Esophagus squamous epithelium (tissue), 5 donors: ENCODE data around the gene FAM24A. TPM values are rescaled to one million over a fixed set of nuclear protein-coding genes. Genes with fewer than 3 reads are reported as not detected.

Experiments used
- DNase-seq: peaks from one replicate; lab custom pipeline; 2025; lab: John Stamatoyannopoulos, UW
- H3K27ac ChIP-seq, 4 donors: fragments of 200-600 bp; sonication (generic); one replicate each; pipeline ENCODE4 v1.5.1; 2016 to 2019; ENCODE audit warnings: mild to moderate bottlenecking in 1 of 4
- H3K27me3 ChIP-seq, 4 donors: fragments of 200-600 bp; sonication (generic); 1 replicate in 3 of 4; 2 replicates in 1 of 4; pipeline versions ENCODE4 v1.5.1 to v1.6.0; 2017 to 2021; ENCODE audit warnings: antibody characterized with exemption in 1 of 4
- H3K36me3 ChIP-seq, 3 donors: fragments of 200-600 bp; sonication (generic); one replicate each; pipeline ENCODE4 v1.5.1; 2016 to 2019
- H3K4me1 ChIP-seq, 3 donors: fragments of 200-600 bp; sonication (generic); one replicate each; pipeline ENCODE4 v1.5.1; 2017 to 2019
- H3K4me3 ChIP-seq, 4 donors: fragments of 200-600 bp; sonication (generic); 1 replicate in 3 of 4; 2 replicates in 1 of 4; pipeline ENCODE4 v1.5.1; 2016 to 2019; ENCODE audit warnings: mild to moderate bottlenecking in 2 of 4, moderate library complexity in 1 of 4
- H3K9me3 ChIP-seq, 3 donors: fragments of 200-600 bp; sonication (generic); one replicate each; pipeline ENCODE4 v1.5.1; 2016 to 2019
- POLR2A ChIP-seq, 4 donors: fragments of 450-650 bp; IDR thresholded peaks; one replicate each; pipeline ENCODE4 v1.6.1; 2017; ENCODE audit warnings: antibody characterized with exemption in 4 of 4, mild to moderate bottlenecking in 4 of 4, moderate library complexity in 3 of 4
- WGBS, 2 donors: methylation state at CpG; one replicate each; pipeline ENCODE4 v1.1.5; 2018; 5-methylcytosine and 5-hydroxymethylcytosine counted together
- intact Hi-C: fragments of 100-400 bp; cut with DNase I; formaldehyde crosslinking; loops from one replicate; pipeline ENCODE4 v1.15.0; 2022
- total RNA-seq, 4 donors: library from RNA; depleted of rRNA; stranded (reverse); fragments of >200 nt; gene quantifications; one replicate each; pipeline ENCODE4 v1.1.0, GENCODE V29; 2016
- TF ChIP-seq, protein P1 (sequence below), 6 experiments: fragments of 450-650 bp in 4 of 6; fragments of 200-600 bp in 2 of 6; sonication (generic) in 2 of 6; IDR thresholded peaks; one replicate each; pipeline ENCODE4 v1.5.1; 2016 to 2019; ENCODE audit warnings: antibody characterized with exemption in 6 of 6, mild to moderate bottlenecking in 4 of 6, moderate library complexity in 4 of 6
- donor health status: DM: yes; HTN: yes; CAD: no.

FAM24A gene
- total RNA-seq, 4 donors from 2014 or later = not detected

DNA sequence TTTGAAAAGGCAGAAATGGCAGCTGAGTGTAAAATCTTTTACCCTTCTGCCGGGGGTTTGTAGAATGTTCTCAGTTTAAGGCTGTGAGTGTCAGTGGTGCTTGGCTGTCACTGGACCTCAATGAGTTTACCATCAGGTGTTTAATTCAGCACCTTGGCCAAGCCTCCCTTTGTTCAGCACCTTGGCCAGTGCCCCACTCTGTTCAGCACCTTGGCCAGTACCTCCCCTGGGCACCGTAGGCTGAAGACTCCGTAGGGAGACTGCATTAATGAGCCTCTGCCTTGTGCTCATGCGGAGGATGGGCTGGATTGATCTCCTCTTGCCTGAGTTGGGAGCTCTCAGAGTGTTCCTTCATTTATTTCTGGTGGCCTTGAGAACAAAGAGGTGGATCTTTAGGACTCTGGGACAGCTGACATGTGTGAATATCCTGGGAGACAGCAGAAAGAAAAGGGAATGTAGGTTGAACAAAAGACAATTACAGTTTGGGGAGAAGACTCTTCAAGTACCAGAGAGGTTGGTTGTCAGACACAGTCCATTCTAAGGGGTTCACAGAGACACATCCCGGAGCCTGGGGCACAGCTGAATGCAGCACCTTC is 1.6 kb downstream of the FAM24A start:
- Histone ChIP-seq H3K27me3 (no peaks in the 10 kb centered on the region), H3K9me3 (no peaks in the 10 kb centered on the region), H3K27ac (no peak overlapping the region), H3K36me3 (no peaks in the 10 kb centered on the region), H3K4me1 (no peaks in the 10 kb centered on the region), H3K4me3 (no peak overlapping the region)
- intact Hi-C loops = no loop called here
- TF ChIP-seq, protein P1, sequence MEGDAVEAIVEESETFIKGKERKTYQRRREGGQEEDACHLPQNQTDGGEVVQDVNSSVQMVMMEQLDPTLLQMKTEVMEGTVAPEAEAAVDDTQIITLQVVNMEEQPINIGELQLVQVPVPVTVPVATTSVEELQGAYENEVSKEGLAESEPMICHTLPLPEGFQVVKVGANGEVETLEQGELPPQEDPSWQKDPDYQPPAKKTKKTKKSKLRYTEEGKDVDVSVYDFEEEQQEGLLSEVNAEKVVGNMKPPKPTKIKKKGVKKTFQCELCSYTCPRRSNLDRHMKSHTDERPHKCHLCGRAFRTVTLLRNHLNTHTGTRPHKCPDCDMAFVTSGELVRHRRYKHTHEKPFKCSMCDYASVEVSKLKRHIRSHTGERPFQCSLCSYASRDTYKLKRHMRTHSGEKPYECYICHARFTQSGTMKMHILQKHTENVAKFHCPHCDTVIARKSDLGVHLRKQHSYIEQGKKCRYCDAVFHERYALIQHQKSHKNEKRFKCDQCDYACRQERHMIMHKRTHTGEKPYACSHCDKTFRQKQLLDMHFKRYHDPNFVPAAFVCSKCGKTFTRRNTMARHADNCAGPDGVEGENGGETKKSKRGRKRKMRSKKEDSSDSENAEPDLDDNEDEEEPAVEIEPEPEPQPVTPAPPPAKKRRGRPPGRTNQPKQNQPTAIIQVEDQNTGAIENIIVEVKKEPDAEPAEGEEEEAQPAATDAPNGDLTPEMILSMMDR (IDR thresholded peaks at IDR 0.05) = no peak
- no peak for TF ChIP-seq POLR2A (IDR thresholded peaks at IDR 0.05)
- no peak for DNase-seq
- WGBS, 2 donors = 59 to 65% methylated on average over 3 of the region's 5 CpGs

DNA sequence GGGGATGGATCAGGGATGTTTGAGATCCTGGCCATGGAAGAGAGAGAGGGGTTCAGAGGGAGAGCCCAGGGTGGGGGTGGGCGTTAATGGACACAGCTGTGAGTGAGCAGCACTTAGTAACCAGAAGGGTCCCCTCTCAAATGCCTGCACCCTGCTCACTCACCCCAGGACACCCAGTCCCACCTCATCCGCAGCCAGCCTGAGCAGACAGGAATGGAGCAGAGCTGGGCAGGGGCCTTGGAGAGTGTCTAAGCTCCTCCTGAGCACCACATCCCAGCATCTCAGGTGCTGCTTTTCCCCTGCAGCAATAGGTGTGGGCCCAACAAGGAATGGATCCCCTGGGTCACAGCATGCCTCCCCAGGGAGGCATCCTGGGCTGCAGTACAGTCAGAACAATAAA is 5.3 kb downstream of the FAM24A start:
- Histone ChIP-seq H3K36me3 (no peaks in the 10 kb centered on the region), H3K27ac (no peak overlapping the region), H3K27me3 (no peaks in the 10 kb centered on the region), H3K4me1 (no peaks in the 10 kb centered on the region), H3K4me3 (no peak overlapping the region), H3K9me3 (no peaks in the 10 kb centered on the region)
- no peak for TF ChIP-seq POLR2A (IDR thresholded peaks at IDR 0.05)
- TF ChIP-seq, protein P1 (IDR thresholded peaks at IDR 0.05) = no peak
- intact Hi-C loops = no loop called here
- WGBS, 2 donors = 73 to 100% methylated on average over 1 to 2 of the region's 2 CpGs
- no peak for DNase-seq

DNA sequence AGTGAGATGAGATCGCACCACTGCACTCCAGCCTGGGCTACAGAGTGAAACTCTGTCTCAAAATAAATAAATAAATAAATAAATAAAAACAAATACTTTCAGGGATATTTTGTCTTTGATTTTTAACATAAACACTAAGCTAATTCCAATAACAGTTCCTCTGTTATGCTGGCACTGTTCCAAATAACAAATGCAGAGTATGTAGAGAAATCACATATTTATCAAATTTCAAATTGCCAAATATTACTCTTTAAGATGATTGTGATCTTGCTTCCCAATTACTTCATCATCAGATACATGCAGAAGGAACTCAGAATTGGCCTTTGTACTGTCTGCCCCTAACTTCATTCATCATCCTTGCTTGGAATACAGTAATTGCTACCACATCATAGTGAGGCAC is 19.7 kb downstream of the FAM24A start:
- TF ChIP-seq, protein P1 (IDR thresholded peaks at IDR 0.05) = no peak
- no peak for TF ChIP-seq POLR2A (IDR thresholded peaks at IDR 0.05)
- WGBS, 2 donors = 94 to 100% methylated on average over 1 of the region's 1 CpG

DNA sequence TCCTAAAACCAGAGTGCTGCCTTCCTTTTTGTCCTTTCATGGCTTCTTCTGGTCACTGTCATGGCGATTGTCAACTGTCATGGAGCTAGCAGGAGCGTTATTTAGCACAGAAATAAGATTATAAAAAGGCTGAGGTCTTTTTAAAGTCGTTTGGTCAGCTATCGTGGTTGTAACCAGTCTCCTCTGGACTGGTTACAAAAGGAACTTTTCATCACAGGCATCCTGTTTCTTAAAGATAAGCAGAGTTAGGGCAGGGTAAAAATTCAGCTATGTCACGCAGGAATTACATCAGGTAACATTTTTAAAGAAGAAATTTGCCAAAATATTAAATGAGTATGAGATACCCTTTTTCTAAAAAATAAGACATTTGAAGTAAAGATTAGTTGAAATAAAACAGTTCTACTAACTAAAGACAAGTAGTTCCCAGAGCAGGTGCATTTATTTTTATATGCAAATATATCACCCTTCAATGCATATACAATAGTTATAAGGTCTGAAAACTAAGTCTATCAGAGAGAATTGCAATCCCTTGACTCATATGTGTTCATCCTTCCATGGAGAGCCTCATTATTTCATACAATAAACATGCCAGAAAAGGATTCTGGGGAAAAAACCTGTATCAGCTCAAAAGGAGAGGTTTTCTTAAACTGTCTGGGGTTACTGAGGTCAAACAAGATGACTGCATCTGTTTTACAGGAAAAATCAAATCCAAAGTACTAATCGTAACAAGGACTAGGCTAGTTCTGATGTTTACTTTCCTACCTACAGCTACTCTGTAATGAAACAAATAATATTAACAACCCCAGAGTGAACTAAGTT is 20.9 kb downstream of the FAM24A start:
- H3K9me3 ChIP-seq = no peaks in the 10 kb centered on the region
- H3K36me3 ChIP-seq = peaks cover 0 to 17% (median 0%) of the 10 kb centered on the region in 3 donors
- H3K27ac ChIP-seq = no peak overlapping the region
- H3K4me1 ChIP-seq = no peaks in the 10 kb centered on the region
- WGBS, 2 donors = 73 to 92% methylated on average over 6 of the region's 6 CpGs
- intact Hi-C loops = no loop called here
- DNase-seq = no peak
- no peak for TF ChIP-seq POLR2A (IDR thresholded peaks at IDR 0.05)
- TF ChIP-seq, protein P1 (IDR thresholded peaks at IDR 0.05) = no peak
- H3K4me3 ChIP-seq = no peak overlapping the region
- no peaks in the 10 kb centered on the region for H3K27me3 ChIP-seq

More for the DNA sequence above, 19.7 kb downstream of the FAM24A start:
- peaks cover 0 to 11% (median 0%) of the 10 kb centered on the region in 3 donors for H3K36me3 ChIP-seq
- no peak overlapping the region for H3K4me3 ChIP-seq
- no peak for DNase-seq
- H3K4me1 ChIP-seq = no peaks in the 10 kb centered on the region
- H3K9me3 ChIP-seq = no peaks in the 10 kb centered on the region
- no peak overlapping the region for H3K27ac ChIP-seq
- intact Hi-C loops = no loop called here
- H3K27me3 ChIP-seq = no peaks in the 10 kb centered on the region
